Upper lobe of right lung (tissue), 1 donor: ENCODE data around the gene SCO2. TPM values are rescaled to one million over a fixed set of nuclear protein-coding genes. Genes with fewer than 3 reads are reported as not detected.
"Not testable (repeated sequence)": the region's sequence is repeated elsewhere in the genome, so short reads cannot be mapped to it uniquely, and the experiment has no call there.

Experiments used
- ATAC-seq: fragments of 200-7000 bp; cut with Tn5 transposase; one replicate; pipeline ENCODE4 v1.9.1; 2020; ENCODE audit warnings: mild to moderate bottlenecking, moderate library complexity
- DNase-seq: peaks from one replicate; pipeline ENCODE4 v3.0.0-alpha.2; 2020
- H3K27ac ChIP-seq: fragments of 200-600 bp; one replicate; pipeline ENCODE4 v1.8.0; 2022
- H3K27me3 ChIP-seq: fragments of 200-600 bp; one replicate; pipeline ENCODE4 v1.8.0; 2022; ENCODE audit warnings: mild to moderate bottlenecking
- H3K36me3 ChIP-seq: fragments of 200-600 bp; one replicate; pipeline ENCODE4 v1.8.0; 2022
- H3K4me1 ChIP-seq: fragments of 200-600 bp; one replicate; pipeline ENCODE4 v1.8.0; 2022
- H3K4me3 ChIP-seq: fragments of 200-600 bp; one replicate; pipeline ENCODE4 v1.8.0; 2022; ENCODE audit warnings: mild to moderate bottlenecking
- H3K9me3 ChIP-seq: fragments of 200-600 bp; one replicate; pipeline ENCODE4 v1.8.0; 2022
- intact Hi-C: fragments of 100-400 bp; cut with DNase I; formaldehyde crosslinking; loops from one replicate; pipeline ENCODE4 v1.11.0; 2022
- total RNA-seq: library from RNA; stranded (reverse); fragmentation: NEBNext Ultra II Directional; extraction: Animal tissue kit (Norgen Biotek cat#: 25700); gene quantifications from one replicate; pipeline ENCODE4 v1.2.1, GENCODE V29; 2021
- TF ChIP-seq, protein P1 (sequence below): fragments of 200-600 bp; IDR thresholded peaks from one replicate; pipeline ENCODE4 v1.8.0; 2022; ENCODE audit warnings: antibody characterized with exemption
- donor health status: DM: no; HTN: yes; CAD: no; lungs with severe emphysema.

The SCO2 gene
- total RNA-seq, 1 donor from 2014 or later = 3.1 TPM

GRCh38 chr22:50520826-50521453 lies 4.5 kb downstream of the SCO2 start:
- H3K27me3 ChIP-seq = no peaks in the 10 kb centered on the region
- no peak overlapping the region for H3K27ac ChIP-seq
- no peak overlapping the region for H3K4me3 ChIP-seq
- H3K9me3 ChIP-seq = no peaks in the 10 kb centered on the region
- peaks cover 53% of the 10 kb centered on the region for H3K36me3 ChIP-seq
- H3K4me1 ChIP-seq = peaks cover 6% of the 10 kb centered on the region
- no peak for DNase-seq
- TF ChIP-seq, protein P1, sequence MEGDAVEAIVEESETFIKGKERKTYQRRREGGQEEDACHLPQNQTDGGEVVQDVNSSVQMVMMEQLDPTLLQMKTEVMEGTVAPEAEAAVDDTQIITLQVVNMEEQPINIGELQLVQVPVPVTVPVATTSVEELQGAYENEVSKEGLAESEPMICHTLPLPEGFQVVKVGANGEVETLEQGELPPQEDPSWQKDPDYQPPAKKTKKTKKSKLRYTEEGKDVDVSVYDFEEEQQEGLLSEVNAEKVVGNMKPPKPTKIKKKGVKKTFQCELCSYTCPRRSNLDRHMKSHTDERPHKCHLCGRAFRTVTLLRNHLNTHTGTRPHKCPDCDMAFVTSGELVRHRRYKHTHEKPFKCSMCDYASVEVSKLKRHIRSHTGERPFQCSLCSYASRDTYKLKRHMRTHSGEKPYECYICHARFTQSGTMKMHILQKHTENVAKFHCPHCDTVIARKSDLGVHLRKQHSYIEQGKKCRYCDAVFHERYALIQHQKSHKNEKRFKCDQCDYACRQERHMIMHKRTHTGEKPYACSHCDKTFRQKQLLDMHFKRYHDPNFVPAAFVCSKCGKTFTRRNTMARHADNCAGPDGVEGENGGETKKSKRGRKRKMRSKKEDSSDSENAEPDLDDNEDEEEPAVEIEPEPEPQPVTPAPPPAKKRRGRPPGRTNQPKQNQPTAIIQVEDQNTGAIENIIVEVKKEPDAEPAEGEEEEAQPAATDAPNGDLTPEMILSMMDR = no peak
- no peak for ATAC-seq
- intact Hi-C loops = no loop called here

DNA sequence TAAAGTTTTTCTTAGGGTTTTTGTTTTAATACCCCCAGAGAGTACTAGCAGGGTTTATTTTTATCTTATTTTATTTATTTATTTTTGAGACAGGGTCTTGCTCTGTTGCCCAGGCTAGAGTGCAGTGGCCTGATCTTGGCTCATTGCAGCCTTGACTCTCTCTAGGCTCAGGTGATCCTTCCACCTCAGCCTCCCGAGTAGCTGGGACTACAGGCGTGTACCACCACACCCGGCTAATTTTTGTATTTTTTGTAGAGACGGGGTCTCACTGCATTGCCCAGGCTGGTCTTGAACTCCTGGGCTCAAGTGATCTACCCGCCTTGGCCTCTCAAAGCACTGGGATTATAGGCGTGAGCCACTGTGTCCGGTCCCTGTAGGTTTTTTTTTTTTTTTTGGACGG lies 5.2 kb downstream of the SCO2 start:
- peaks cover 53% of the 10 kb centered on the region for H3K36me3 ChIP-seq
- H3K27ac ChIP-seq, H3K4me3 ChIP-seq, DNase-seq, H3K9me3 ChIP-seq, H3K27me3 ChIP-seq, H3K4me1 ChIP-seq, intact Hi-C loops, ATAC-seq: not testable (repeated sequence)

DNA sequence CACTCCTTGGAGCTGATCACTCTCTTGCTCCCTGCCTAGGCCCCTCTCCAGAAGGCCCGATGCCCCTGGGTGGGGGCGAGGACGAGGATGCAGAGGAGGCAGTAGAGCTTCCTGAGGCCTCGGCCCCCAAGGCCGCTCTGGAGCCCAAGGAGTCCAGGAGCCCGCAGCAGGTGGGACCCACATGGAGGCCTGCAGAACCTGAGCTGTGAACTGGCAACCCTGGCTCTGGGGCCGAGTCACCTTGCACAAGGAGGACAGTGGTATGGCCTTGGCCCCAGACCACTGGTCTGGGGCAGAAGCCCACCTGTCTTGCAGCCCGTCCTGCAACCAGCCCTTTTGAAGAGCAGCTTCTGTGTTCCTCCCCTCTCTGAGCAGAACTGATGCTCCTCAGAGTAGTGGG lies 6.2 kb downstream of the SCO2 start:
- peaks cover 53% of the 10 kb centered on the region for H3K36me3 ChIP-seq
- H3K27me3 ChIP-seq = no peaks in the 10 kb centered on the region
- no peak overlapping the region for H3K4me3 ChIP-seq
- TF ChIP-seq, protein P1 = no peak
- peaks cover 1% of the 10 kb centered on the region for H3K4me1 ChIP-seq
- no peak for ATAC-seq
- no peak for DNase-seq
- intact Hi-C loops = no loop called here
- no peaks in the 10 kb centered on the region for H3K9me3 ChIP-seq
- H3K27ac ChIP-seq = no peak overlapping the region

- ATAC-seq (no peak), DNase-seq (no peak)
- H3K27me3 ChIP-seq = no peaks in the 10 kb centered on the region
Measured at GRCh38 chr22:50518606-50519005, 6.8 kb downstream of the SCO2 start.

GRCh38 chr22:50517495-50518260 lies 7.7 kb downstream of the SCO2 start:
- DNase-seq (no peak), ATAC-seq (no peak)
- intact Hi-C loops = no loop called here
- no peaks in the 10 kb centered on the region for H3K4me1 ChIP-seq
- H3K36me3 ChIP-seq = peaks cover 38% of the 10 kb centered on the region
- H3K9me3 ChIP-seq = no peaks in the 10 kb centered on the region
- no peak overlapping the region for H3K4me3 ChIP-seq
- TF ChIP-seq, protein P1 = no peak
- H3K27ac ChIP-seq = no peak overlapping the region
- H3K27me3 ChIP-seq = no peaks in the 10 kb centered on the region

More at GRCh38 chr22:50518606-50519005, 6.8 kb downstream of the SCO2 start:
- Histone ChIP-seq H3K27ac (no peak overlapping the region), H3K36me3 (peaks cover 48% of the 10 kb centered on the region), H3K4me1 (no peaks in the 10 kb centered on the region), H3K9me3 (no peaks in the 10 kb centered on the region), H3K4me3 (no peak overlapping the region)
- intact Hi-C loops = no loop called here
- TF ChIP-seq, protein P1 = no peak

DNA sequence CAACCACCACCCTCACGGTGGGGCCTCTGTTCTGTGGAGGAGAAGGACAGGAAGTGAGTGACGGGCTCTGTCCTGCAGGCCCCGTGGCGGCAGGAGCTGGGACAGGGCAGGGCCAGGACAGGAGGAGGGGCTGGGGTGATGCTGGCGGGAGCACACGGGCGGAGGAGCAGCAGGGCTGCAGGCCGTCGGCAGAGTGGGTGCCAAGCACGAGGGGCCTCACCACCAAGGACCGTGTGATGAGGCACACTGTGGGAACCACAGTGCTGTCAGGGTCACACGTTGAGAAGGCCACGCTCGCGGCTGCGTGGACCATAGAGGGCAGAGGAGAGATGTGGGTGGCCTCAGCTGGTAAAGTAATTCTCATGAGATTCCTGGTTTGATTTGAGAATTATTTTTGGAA lies 8.5 kb downstream of the SCO2 start:
- TF ChIP-seq, protein P1 = no peak
- Histone ChIP-seq H3K36me3 (peaks cover 33% of the 10 kb centered on the region), H3K4me1 (peaks cover under 1% of the 10 kb centered on the region), H3K27me3 (no peaks in the 10 kb centered on the region), H3K4me3 (no peak overlapping the region), H3K27ac (no peak overlapping the region), H3K9me3 (no peaks in the 10 kb centered on the region)
- DNase-seq = no peak
- intact Hi-C loops = no loop called here
- ATAC-seq = no peak
